Activated naive CD8-positive, alpha-beta T cell (primary cell): ENCODE data around the gene DCHS2.

Source experiments
- H3K27ac Mint-ChIP-seq: one replicate; pipeline ENCODE4 v1.8.0; 2021; ENCODE audit warnings: mixed read lengths
- H3K27me3 Mint-ChIP-seq: one replicate; pipeline ENCODE4 v1.8.0; 2021; ENCODE audit warnings: mixed read lengths
- H3K36me3 Mint-ChIP-seq: one replicate; pipeline ENCODE4 v1.8.0; 2021; ENCODE audit warnings: mixed read lengths
- H3K4me1 Mint-ChIP-seq: one replicate; pipeline ENCODE4 v1.8.0; 2021; ENCODE audit warnings: low read depth, mixed read lengths
- H3K4me3 Mint-ChIP-seq: one replicate; pipeline ENCODE4 v1.8.0; 2021; ENCODE audit warnings: mild to moderate bottlenecking, mixed read lengths
- H3K9me3 Mint-ChIP-seq: one replicate; pipeline ENCODE4 v1.8.0; 2021; ENCODE audit warnings: low read depth, mixed read lengths

The DCHS2 gene

DNA sequence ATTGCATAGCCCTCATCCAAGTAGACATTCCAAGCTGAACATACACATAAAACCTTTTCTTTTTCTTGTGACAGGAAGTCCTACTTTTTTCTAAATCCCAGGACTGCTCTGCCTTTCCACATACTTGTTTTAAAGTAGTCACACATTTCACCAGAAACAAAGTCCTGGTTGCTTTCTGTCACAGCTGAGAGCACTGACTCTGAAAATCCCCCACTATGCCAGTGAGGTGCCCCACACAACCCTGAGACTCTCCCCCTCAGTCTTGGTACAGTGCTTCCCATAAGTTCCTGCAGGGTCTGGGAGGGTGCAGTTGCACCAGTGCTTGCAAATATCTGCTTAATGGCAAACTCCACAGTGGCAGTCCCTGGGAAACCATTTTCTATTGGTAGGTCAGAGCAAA lies 84.2 kb downstream of the DCHS2 start:
- H3K27me3 Mint-ChIP-seq, result peaks cover 10% of the 10 kb centered on the region
- no peak overlapping the region for H3K4me3 Mint-ChIP-seq
- no peaks in the 10 kb centered on the region for H3K36me3 Mint-ChIP-seq
- no peak overlapping the region for H3K27ac Mint-ChIP-seq
- H3K9me3 Mint-ChIP-seq, result peaks cover 3% of the 10 kb centered on the region
- H3K4me1 Mint-ChIP-seq, result no peaks in the 10 kb centered on the region

DNA sequence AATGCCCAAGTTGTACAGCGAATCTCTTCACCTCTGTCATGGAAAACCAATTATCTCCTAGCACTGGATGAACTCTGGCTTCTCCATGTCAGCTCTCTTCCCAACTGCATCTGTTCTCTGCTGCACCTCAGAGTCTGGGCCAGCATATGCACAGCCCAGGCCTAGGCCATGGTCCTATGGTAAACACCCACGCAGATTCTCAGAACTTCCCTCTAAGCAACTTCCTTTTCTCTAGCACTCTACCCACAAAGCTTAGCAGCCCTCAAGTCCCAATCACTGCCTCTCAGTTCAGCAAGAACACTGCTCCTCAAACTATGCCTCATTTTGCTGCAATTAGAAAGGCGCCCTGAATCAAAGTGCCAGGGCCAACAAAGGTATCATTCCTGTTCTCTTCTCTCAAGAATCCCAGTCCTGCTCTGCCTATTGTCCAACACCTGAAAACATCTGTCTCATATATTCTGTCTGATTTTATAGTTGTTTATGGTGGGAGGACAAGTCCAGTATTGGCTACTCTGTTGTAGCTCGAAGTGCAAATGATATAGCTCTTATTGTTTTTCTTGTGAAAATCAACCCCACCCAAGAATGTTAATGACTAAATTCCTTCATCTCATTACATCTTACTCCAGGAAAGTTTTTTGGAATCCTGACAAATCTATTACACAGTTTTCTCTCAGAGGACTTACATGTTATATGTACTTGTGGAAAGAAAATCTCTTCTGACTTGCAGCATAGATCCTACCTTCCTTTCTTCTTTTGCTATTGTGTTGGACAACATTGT lies 85.4 kb downstream of the DCHS2 start:
- no peak overlapping the region for H3K4me3 Mint-ChIP-seq
- no peaks in the 10 kb centered on the region for H3K4me1 Mint-ChIP-seq
- H3K27ac Mint-ChIP-seq, result no peak overlapping the region
- H3K27me3 Mint-ChIP-seq, result peaks cover 10% of the 10 kb centered on the region
- no peaks in the 10 kb centered on the region for H3K36me3 Mint-ChIP-seq
- H3K9me3 Mint-ChIP-seq, result peaks cover 3% of the 10 kb centered on the region

DNA sequence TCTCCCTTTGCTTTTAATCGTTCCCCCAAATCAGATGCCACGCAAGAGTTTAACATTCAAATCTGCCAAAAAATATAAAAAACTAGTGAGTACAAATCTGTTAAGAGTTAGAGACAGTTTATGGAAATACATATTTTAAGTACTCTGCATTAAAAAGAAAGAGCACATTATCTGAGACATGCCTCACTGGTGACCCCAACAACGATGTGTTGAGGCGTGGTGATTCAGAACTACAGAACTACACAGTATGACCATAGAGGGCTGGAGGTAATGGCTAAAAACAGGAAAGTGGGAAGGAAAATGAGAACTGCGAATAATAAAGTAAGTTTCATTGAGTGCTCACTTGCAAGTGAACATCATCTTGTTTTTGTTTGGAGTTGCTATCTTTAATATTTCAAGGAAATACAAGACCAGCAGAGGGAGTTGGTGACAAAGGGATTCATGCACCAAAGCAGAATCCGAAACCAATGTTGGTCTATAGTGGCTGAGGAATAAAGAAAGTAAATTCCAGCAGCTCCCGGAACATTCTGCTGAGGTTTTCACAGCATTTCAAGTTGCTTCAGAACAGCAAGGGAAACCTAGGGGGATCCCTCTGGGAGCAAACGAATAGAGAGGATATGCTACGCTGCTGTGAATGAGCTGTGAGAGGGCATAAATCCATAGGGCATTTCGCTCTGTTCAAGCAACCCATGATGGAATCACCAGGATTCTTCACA lies 92.2 kb downstream of the DCHS2 start:
- Mint-ChIP-seq H3K9me3 (no peaks in the 10 kb centered on the region), H3K27ac (no peak overlapping the region)

DNA sequence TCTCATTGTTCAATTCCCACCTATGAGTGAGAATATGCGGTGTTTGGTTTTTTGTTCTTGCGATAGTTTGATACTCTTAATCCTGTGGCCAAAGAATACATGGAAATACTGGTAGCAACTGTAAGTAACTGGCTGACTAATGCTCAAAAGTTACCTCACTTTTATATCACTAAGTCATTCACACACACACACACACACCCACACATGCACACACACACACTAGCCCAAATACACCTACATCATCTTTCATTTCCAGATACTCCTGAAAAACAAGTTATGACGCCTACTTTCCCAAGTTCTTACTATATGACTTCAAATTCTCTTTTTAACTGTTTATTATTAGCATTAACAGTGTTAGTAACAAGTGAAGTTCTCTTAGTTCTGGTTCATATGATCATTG lies 101.3 kb downstream of the DCHS2 start:
- H3K4me3 Mint-ChIP-seq, result no peak overlapping the region
- H3K27me3 Mint-ChIP-seq, result peaks cover 3% of the 10 kb centered on the region
- H3K36me3 Mint-ChIP-seq, result no peaks in the 10 kb centered on the region
- H3K27ac Mint-ChIP-seq, result no peak overlapping the region
- no peaks in the 10 kb centered on the region for H3K4me1 Mint-ChIP-seq
- H3K9me3 Mint-ChIP-seq, result no peaks in the 10 kb centered on the region

More for the DNA sequence above, 92.2 kb downstream of the DCHS2 start:
- no peaks in the 10 kb centered on the region for H3K4me1 Mint-ChIP-seq
- H3K4me3 Mint-ChIP-seq, result no peak overlapping the region
- H3K27me3 Mint-ChIP-seq, result peaks cover 4% of the 10 kb centered on the region
- H3K36me3 Mint-ChIP-seq, result no peaks in the 10 kb centered on the region

DNA sequence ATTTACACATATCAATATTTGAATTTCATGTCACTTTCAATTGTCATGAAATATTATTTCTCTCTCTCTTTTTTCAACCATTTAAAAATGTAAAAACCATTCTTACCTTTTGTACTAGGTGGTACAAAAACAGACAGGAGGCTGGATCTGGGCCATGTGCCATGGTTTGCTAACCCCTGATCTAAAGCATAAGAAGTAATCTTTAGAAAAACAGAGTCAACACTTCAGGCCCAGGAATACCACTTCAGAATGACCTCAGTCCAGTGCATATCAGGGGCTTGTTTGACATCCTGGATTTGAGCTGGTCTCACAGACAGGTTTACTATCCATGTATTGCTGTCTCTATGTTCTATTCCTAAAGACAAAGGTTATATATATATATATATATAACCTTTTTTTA lies 102.5 kb downstream of the DCHS2 start:
- H3K9me3 Mint-ChIP-seq, result no peaks in the 10 kb centered on the region
- H3K36me3 Mint-ChIP-seq, result no peaks in the 10 kb centered on the region
- no peak overlapping the region for H3K4me3 Mint-ChIP-seq

DNA sequence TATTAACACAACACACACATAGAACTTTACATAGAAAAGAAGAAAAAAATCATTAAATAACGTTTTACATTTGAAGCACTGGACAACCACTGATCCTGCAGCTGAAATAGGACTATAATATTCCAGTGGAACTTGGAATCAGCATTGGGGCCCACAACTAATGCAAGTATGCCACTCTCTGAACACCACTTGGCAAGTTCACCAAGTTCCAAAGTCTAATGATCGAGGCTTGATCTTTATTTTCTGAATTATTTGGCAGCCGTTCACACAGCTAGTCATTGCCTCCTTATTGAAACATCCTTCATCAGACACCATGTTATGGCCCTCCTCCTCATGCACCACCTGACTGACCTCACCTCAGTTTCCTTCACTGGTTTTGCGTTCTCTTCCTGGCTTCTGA lies 107.6 kb downstream of the DCHS2 start:
- no peaks in the 10 kb centered on the region for H3K9me3 Mint-ChIP-seq
- H3K36me3 Mint-ChIP-seq, result no peaks in the 10 kb centered on the region
- no peak overlapping the region for H3K4me3 Mint-ChIP-seq
- no peaks in the 10 kb centered on the region for H3K4me1 Mint-ChIP-seq
- no peak overlapping the region for H3K27ac Mint-ChIP-seq
- peaks cover 4% of the 10 kb centered on the region for H3K27me3 Mint-ChIP-seq

More for the DNA sequence above, 102.5 kb downstream of the DCHS2 start:
- no peaks in the 10 kb centered on the region for H3K4me1 Mint-ChIP-seq
- peaks cover 4% of the 10 kb centered on the region for H3K27me3 Mint-ChIP-seq
- H3K27ac Mint-ChIP-seq, result no peak overlapping the region

DNA sequence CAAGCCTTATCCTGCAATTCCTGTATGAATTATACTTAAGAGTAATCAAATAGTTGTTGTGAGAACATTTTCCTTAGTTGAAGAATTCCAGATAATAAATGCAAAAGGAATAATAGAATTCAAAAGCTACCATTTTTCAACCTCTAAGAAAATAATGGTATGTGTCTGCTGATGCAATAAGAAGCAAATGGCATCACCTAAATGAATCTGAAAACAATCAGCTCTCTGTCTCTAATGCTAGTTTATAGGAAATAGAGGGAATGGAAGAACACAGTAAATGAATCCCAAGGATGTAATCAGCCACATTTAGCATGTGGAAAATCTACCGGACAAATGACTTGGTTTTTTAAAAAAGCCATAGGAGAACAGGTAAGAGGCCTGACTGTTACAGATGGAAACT lies 115.1 kb downstream of the DCHS2 start:
- H3K27me3 Mint-ChIP-seq, result peaks cover 5% of the 10 kb centered on the region
- H3K4me1 Mint-ChIP-seq, result no peaks in the 10 kb centered on the region
- no peaks in the 10 kb centered on the region for H3K9me3 Mint-ChIP-seq
- no peak overlapping the region for H3K27ac Mint-ChIP-seq
- H3K4me3 Mint-ChIP-seq, result no peak overlapping the region
- H3K36me3 Mint-ChIP-seq, result no peaks in the 10 kb centered on the region

DNA sequence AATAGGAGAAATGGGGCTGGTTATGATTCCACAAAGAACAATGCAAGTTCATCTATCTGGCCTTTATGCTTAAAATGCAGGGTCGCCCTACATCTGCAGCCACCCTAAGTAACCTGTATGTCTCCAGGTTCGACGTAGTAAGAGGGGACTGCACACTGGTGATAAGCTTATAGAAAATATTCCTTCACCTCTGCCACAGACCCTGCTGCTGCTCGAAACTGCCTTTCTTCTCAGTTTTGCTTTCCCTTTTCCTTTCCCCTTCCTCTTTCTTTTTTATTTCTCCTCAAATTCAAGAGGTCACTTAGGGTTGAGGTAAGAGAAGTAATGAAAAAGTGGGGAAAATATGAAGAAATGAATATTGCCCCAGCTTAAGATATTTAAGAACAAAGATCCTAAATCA lies 123.5 kb downstream of the DCHS2 start:
- no peaks in the 10 kb centered on the region for H3K9me3 Mint-ChIP-seq

DNA sequence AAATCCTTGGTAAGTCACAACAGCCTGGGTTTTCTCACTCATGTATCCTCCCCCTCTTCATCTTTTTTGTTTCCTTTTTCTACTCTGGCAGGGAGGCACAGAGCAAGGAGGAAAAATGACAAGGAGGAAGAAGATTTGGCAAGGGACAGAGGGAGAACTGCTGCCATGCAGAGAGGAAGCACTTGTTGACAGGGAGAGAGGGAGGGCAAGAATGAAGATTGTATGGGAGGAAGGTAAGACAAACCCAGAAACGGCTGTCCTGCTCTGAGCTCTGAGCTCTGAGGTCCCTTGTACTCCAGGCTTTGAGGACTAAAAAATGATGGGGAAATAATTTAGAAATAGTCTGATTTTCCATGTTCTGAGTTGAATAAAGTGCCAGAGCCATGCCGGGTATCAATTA lies 123.9 kb downstream of the DCHS2 start:
- Mint-ChIP-seq H3K4me3 (no peak overlapping the region), H3K4me1 (no peaks in the 10 kb centered on the region), H3K27ac (no peak overlapping the region), H3K27me3 (peaks cover 11% of the 10 kb centered on the region), H3K36me3 (no peaks in the 10 kb centered on the region), H3K9me3 (no peaks in the 10 kb centered on the region)

More for the DNA sequence above, 123.5 kb downstream of the DCHS2 start:
- Mint-ChIP-seq H3K36me3 (no peaks in the 10 kb centered on the region), H3K27ac (no peak overlapping the region), H3K27me3 (peaks cover 11% of the 10 kb centered on the region), H3K4me1 (no peaks in the 10 kb centered on the region), H3K4me3 (no peak overlapping the region)

DNA sequence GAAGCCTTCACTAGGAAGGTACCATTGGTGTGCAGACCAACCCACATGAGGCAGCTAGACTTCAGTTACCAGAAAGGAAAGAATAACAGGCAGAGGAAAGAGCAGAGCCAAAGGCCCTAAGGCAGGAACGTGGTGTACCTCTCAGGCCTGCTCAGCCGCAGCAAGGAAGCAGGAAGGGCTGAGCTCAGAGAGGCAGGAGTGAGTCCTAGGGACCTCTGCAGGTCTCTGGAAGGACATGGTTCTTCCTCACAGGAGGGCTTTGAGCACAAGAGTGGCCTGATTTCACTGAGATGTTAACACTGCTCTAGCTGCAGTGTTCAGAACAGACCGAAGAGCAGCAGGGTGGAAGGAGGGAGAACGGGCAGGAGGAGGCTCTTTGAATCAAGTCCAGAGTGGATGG lies 124.6 kb downstream of the DCHS2 start:
- peaks cover 2% of the 10 kb centered on the region for H3K4me1 Mint-ChIP-seq
- no peak overlapping the region for H3K27ac Mint-ChIP-seq
- H3K36me3 Mint-ChIP-seq, result no peaks in the 10 kb centered on the region
- peaks cover 10% of the 10 kb centered on the region for H3K27me3 Mint-ChIP-seq
- no peaks in the 10 kb centered on the region for H3K9me3 Mint-ChIP-seq
- no peak overlapping the region for H3K4me3 Mint-ChIP-seq

DNA sequence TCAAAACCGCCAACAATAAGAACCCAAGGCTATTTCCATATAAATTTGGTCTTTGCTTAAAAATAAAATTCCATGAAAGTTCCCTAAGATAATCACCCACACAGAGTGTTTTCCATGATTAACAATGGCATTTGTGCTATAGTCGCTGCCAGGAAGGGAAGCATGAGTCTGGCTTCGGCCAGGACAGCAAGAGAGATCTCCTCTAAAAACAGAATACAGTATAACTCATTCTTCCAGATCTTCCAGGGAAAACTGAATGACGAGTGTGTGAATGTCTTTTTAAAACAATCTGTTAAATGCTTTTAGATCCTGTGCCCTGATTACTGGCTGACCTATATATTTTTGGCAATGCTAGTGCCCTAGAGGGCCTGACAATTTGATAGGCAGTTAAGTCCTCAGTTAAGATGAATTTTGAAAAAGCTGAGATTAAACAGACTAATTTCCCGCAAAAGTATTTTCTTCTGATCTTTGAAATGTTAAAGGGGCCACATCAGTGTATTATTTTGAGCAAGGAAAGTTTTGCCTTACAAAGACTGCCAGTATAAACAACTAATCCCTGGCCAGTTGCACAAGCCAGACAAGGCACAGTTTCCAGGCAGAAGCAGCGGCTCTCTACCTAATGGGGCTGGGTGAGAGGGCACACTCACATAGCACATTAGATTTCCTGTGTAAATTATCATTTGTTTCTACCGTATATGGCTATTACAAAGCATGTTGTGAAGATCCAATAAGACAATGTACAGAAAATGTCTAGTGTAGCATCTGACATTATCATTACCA lies 127.3 kb downstream of the DCHS2 start:
- Mint-ChIP-seq H3K4me1 (peaks cover 14% of the 10 kb centered on the region), H3K27ac (no peak overlapping the region), H3K36me3 (no peaks in the 10 kb centered on the region), H3K27me3 (no peaks in the 10 kb centered on the region), H3K9me3 (no peaks in the 10 kb centered on the region), H3K4me3 (no peak overlapping the region)

DNA sequence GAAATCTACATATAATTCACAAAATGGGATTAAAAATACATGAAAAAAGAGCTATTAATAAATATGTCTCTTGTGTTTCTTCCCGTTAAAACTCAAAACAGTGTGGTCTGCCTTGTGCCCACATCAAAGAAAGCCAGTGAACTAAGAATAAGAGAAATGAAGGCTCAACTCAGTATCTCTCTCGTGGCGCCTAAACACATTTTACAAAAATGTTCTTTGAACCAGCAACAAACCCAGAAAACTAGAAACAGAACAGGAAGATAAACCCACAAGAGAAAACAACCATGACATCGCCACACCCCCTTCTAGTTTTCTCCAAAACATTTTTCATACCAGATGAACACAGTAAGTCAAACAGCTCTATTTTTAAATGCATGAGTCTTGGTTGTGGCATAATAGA lies 130.1 kb downstream of the DCHS2 start:
- H3K27ac Mint-ChIP-seq, result no peak overlapping the region
- H3K4me3 Mint-ChIP-seq, result no peak overlapping the region
- H3K36me3 Mint-ChIP-seq, result no peaks in the 10 kb centered on the region
- H3K4me1 Mint-ChIP-seq, result peaks cover 14% of the 10 kb centered on the region
- H3K9me3 Mint-ChIP-seq, result no peaks in the 10 kb centered on the region
- H3K27me3 Mint-ChIP-seq, result peaks cover 2% of the 10 kb centered on the region

DNA sequence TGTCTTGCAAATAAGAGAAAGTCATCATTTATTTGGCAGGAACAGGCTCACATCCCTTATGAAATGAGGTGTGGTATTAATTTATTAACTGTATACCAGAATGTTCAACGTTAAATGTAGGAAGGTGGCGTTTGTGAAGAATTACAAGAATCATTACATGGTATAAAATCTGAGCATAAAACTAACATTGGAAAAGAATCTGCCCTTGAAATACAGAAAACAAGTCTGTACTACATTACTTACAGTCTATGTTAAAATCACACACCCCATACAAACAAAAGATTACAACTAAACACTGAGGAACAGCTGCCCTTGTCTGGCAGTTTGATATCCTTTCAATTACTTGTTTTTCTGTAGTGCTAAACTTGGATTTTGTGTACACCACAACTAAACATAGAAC lies 131.1 kb downstream of the DCHS2 start:
- H3K27ac Mint-ChIP-seq, result no peak overlapping the region
- peaks cover 2% of the 10 kb centered on the region for H3K27me3 Mint-ChIP-seq
- no peak overlapping the region for H3K4me3 Mint-ChIP-seq
- H3K9me3 Mint-ChIP-seq, result no peaks in the 10 kb centered on the region
- H3K4me1 Mint-ChIP-seq, result peaks cover 14% of the 10 kb centered on the region
- no peaks in the 10 kb centered on the region for H3K36me3 Mint-ChIP-seq

DNA sequence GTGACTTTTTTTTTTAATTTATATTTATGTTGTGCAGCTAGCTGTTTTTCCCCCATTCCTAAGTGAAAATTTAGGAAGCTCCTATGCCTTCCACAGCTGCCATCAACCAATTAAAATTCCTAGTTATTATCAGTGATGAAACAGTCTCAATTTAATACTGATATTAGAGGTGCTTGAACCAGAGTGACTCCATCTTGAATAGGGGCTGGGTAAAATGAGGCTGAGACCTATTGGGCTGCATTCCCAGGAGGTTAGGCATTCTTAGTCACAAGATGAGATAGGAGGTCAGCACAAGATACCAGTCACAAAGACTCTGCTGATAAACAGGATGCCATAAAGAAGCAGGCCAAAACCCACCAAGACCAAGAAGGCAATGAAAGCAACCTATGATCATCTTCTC lies 136.7 kb downstream of the DCHS2 start:
- peaks cover 5% of the 10 kb centered on the region for H3K27me3 Mint-ChIP-seq
- no peaks in the 10 kb centered on the region for H3K36me3 Mint-ChIP-seq
- H3K27ac Mint-ChIP-seq, result no peak overlapping the region
- no peak overlapping the region for H3K4me3 Mint-ChIP-seq
- no peaks in the 10 kb centered on the region for H3K4me1 Mint-ChIP-seq
- no peaks in the 10 kb centered on the region for H3K9me3 Mint-ChIP-seq

DNA sequence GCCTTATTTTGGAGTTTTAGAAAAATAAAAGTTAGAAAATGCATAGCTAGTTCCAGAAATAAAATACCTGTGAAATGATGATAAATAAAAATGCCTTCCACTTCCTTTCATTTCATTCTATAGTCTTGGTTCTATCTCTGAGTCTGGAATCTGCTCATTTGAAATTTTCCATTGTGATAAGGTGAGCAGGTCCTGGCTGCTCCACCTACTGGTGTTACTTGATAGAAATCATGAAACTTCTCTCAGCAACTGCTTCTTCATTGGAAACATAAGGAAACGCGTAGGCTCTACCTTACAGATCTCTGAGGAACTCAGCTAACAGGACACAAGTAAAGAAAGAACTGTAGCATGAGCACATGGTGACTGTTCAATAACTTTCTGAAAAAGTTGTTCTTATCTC lies 141.8 kb downstream of the DCHS2 start:
- peaks cover 6% of the 10 kb centered on the region for H3K27me3 Mint-ChIP-seq

More for the DNA sequence above, 141.8 kb downstream of the DCHS2 start:
- Mint-ChIP-seq H3K4me3 (no peak overlapping the region), H3K9me3 (no peaks in the 10 kb centered on the region), H3K36me3 (no peaks in the 10 kb centered on the region), H3K27ac (no peak overlapping the region), H3K4me1 (no peaks in the 10 kb centered on the region)
